NCI-H1048 (cell line): Measurements from ENCODE around the gene CPSF4L.
"Not testable (repeated sequence)": the region's sequence is repeated elsewhere in the genome, so short reads cannot be mapped to it uniquely, and the experiment has no call there.

Experiments
- DNase-seq: peaks from one replicate; lab custom pipeline; 2025; lab: John Stamatoyannopoulos, UW

Gene CPSF4L

GRCh38 chr17:73268582-73269328 is 7.1 kb upstream of the CPSF4L start:
- DNase-seq, result no peak

- DNase-seq, result no peak
Observed at GRCh38 chr17:73267648-73268537, 6.2 kb upstream of the CPSF4L start.

- no peak for DNase-seq
Observed at GRCh38 chr17:73266796-73267195, 5.1 kb upstream of the CPSF4L start.

DNA sequence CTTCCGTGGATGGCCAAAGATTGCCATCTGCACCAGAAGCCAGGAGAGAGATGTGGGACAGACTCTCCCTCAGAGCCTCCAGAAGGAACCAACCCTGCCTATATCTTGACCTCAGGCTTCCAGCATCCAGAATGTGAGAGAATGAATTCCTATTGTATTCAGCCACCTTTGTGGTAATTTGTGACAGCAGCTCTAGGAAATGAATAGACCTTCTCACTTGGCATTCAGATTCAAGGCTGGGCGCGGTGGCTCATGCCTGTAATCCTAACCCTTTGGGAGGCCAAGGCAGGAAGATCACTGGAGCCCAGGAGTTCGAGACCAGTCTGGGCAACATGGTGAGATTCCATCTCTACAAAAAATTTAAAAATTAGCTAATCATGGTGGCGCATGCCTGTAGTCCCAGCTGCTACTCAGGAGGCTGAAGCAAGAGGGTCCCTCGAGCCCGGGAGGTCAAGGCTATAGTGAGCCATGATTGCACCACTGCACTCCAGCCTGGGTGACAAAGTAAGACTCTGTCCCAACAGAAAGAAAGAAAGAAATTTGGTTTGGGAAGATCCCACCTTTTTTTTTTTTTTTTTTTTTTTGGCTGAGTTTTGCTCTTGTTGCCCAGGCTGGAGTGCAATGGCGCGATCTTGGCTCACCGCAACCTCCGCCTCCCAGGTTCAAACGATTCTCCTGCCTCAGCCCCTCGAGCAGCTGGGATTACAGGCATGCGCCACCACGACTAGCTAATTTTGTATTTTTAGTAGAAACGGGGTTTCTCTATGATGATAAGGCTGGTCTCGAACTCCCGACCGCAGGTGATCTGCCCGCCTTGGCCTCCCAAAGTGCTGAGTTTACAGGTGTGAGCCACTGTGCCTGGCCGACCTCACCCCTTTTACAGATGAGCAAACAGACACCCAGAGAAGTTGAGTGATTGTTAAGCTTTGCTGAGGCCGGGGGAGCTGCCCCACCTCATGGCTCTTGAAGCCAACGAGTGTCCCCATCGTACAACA is 4.3 kb upstream of the CPSF4L start:
- DNase-seq, result no peak

GRCh38 chr17:73264448-73264847 is 2.8 kb upstream of the CPSF4L start:
- DNase-seq, result not testable (repeated sequence)

GRCh38 chr17:73262676-73263642 is 1.3 kb upstream of the CPSF4L start:
- DNase-seq, result no peak

DNA sequence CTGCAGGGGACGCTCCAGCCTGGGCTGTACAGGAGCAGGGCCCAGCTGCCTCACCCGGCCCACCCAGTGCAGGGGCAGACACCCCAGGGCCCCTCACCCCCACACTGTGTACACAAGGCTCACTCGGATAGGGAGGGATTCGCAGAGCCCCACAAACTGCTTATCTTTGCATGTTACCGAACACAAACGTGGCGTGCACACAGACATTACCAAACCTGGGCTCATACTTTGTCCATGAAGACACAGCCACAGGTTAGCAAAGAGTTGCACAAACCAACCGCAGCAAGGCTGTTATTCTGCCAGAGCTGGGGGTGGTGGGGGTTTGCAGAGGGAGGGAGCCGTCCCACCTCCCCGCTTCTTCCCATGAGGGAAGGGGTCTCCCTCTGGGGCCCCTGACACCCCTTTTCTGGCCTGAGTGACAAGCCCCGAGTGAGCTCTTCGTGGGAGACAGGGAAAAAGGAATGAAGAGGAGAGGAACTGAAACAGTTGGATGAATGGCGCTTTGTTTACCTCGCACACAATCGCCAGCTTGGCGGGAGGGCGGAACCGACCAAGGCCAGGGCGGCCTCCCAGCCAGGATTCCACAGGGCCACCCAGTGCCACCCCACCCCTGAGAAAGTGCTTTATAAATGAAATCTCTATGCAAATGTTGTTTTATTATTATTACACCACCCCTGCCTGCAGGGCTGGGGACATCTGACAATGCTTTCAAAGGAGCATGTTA is 434 bp upstream of the CPSF4L start:
- peak; percentile 94 for DNase-seq

DNA sequence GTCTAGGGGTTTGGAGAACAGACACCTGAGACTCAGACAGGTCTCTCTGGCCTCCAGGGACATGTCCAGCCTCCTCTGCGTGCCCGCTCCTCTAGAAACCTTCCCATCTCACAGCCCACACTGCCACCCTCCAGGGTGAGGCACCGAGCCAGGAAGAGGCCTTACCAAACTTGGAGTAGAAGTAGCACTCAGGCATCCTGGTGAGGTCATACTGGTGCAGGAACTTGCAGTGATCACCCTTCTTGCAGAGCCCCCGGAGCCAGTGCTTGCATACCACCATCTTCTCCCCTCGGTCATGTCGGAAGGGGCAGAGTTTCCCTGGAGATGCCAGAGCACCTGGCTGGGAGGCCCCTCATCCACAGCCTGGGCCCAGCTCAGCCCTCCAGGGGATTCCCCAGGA is 4.2 kb downstream of the CPSF4L start:
- no peak for DNase-seq

DNA sequence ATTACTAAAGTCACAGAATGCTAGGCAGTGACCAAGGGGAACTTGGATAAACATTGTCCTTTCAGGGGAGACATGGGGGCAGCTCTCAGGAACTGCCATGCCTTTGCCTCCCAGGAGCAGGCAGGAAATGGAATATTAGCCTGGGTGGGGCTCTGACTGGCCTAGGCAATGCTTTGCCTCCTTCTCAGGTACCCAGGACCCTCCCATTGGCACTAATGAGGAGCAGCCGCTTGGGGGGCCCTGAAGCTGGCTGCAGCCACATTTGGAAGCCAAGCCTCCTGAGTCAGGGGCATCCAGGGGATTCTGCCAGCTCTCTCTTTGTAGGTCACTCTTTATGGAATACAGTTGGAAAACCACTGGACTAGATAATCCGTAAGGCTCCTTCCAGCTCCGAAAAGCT is 5.5 kb downstream of the CPSF4L start:
- no peak for DNase-seq

DNA sequence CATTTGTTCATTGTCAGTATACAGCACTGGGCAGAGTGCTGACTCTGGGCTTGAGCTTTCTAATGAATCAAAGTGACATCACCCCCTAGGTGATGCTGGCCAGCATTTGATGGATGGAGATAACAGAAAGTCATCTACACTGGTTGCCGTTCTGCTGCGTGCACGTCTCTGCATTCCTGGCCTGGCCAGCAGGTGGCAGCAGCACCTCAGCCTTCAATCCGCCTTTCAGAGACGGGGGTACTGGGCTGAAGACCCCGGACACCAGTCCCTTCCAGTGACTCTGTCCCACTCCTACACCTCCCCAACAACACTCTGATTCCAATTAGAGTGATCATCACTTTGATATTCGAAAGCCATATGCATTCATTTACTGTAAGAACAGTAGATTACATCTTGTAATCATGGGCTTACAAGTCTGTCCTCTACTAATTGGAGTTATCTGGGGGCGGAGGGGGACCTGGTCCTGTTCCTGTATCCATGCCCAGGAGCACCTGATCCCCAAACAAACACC is 6.0 kb downstream of the CPSF4L start:
- no peak for DNase-seq

GRCh38 chr17:73251871-73252270 is 9.8 kb downstream of the CPSF4L start:
- no peak for DNase-seq

- no peak for DNase-seq
Observed at GRCh38 chr17:73250851-73251640, 10.6 kb downstream of the CPSF4L start.

GRCh38 chr17:73249700-73250099 is 12.0 kb downstream of the CPSF4L start:
- no peak for DNase-seq

- DNase-seq, result no peak
Observed at GRCh38 chr17:73248532-73248931, 13.1 kb downstream of the CPSF4L start.

GRCh38 chr17:73247726-73248125 is 14.0 kb downstream of the CPSF4L start:
- no peak for DNase-seq

DNA sequence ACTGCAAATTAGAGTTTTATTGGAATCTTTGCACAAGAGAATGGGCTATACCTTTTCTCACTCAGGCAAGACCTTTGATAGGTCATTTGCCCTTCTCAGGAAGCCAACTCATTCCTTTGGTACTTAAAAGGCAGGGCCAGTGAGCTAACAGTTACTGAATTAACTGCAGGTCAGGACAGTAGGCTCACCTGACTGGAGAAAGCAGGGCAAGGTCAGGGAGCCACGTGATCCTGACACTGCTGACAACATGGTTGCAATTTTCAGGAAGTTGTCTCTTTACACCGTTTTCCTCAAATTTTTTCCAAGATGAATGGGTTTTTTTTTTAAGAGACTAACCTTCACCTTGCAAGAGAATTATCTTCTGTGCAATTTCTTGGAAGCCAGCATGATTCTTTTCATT is 21.1 kb downstream of the CPSF4L start:
- no peak for DNase-seq

DNA sequence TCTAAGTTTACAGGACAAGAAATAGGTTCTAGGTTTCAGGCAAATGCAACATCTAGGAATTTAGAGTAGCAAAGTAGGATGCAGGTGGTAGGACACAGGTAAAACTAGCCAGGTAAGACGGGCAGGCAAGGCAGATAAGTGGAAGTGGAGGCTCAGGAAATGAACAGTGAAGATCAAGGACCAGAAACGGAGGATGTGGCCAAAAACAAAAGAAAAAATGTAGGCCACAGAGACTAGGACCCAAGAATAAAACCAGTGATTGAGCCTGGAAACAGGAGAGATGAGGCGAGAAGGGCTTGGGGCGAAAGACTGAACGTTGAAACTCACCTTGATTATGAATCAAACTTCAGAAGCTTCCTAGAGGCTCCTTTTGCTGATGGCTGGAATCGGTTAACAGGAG is 24.0 kb downstream of the CPSF4L start:
- DNase-seq, result no peak

GRCh38 chr17:73234736-73235135 is 26.9 kb downstream of the CPSF4L start:
- no peak for DNase-seq
